ENCODE data around the gene BCAS4. TPM values are rescaled to one million over a fixed set of nuclear protein-coding genes. Genes with fewer than 3 reads are reported as not detected.

Gene BCAS4
- total RNA-seq, 1 donor from 2014 or later, result 46.7 TPM

GRCh38 chr20:50842821-50843220, 48.0 kb downstream of the BCAS4 start:
- Mint-ChIP-seq H3K27me3 (no peaks in the 10 kb centered on the region), H3K9me3 (no peaks in the 10 kb centered on the region), H3K4me3 (no peak overlapping the region), H3K27ac (peak overlapping the region; percentile 83), H3K4me1 (peaks cover 38% of the 10 kb centered on the region), H3K36me3 (ENCODE audit: low read depth) (peaks cover 60% of the 10 kb centered on the region)
- no peak for DNase-seq
- no peak for ATAC-seq (ENCODE audit: low read depth)
- ChIA-PET POLR2A (interaction anchor here (1.1 to 2.0 kb wide), 3 partner anchors 21 to 88 kb away, joined by 4 to 5 read pairs (median 4); partner anchors contain the start of genes ADNP and BCAS4), CTCF (no interaction called here)
- TF ChIP-seq CTCF (IDR thresholded peaks at IDR 0.05), result no peak
- intact Hi-C loops (cut with micrococcal nuclease), result no loop called here

- intact Hi-C loops (cut with micrococcal nuclease), result loop anchor here (1.0 to 2.0 kb wide), 3 partner anchors 15 to 49 kb away; no protein-coding TSS in a partner anchor
- H3K36me3 Mint-ChIP-seq (ENCODE audit: low read depth), result peaks cover 61% of the 10 kb centered on the region
- CTCF ChIA-PET, result interaction anchor here (1.1 kb wide), 1 partner anchor 49 kb away, joined by 5 read pairs; the partner anchor contains the start of gene BCAS4
- peak overlapping the region; percentile 83 for H3K27ac Mint-ChIP-seq
- POLR2A ChIA-PET, result interaction anchor here (1.1 to 1.3 kb wide), 4 partner anchors 22 to 87 kb away, joined by 3 to 9 read pairs (median 4); partner anchors contain the start of genes ADNP and BCAS4
- TF ChIP-seq CTCF (IDR thresholded peaks at IDR 0.05), result no peak
- DNase-seq, result no peak
- H3K9me3 Mint-ChIP-seq, result no peaks in the 10 kb centered on the region
- ATAC-seq (ENCODE audit: low read depth), result no peak
- H3K4me3 Mint-ChIP-seq, result no peak overlapping the region
- H3K27me3 Mint-ChIP-seq, result no peaks in the 10 kb centered on the region
- peaks cover 40% of the 10 kb centered on the region for H3K4me1 Mint-ChIP-seq
Measured at GRCh38 chr20:50843331-50844276, 48.7 kb downstream of the BCAS4 start.

- Mint-ChIP-seq H3K4me3 (no peak overlapping the region), H3K27me3 (no peaks in the 10 kb centered on the region), H3K9me3 (no peaks in the 10 kb centered on the region), H3K36me3 (ENCODE audit: low read depth) (peaks cover 67% of the 10 kb centered on the region), H3K27ac (peak overlapping the region; percentile 83), H3K4me1 (peaks cover 47% of the 10 kb centered on the region)
- ATAC-seq (ENCODE audit: low read depth) (peak; percentile 91), DNase-seq (peak; percentile 28)
- POLR2A ChIA-PET, result interaction anchor here (1.0 to 1.3 kb wide), 5 partner anchors 23 to 85 kb away, joined by 3 to 9 read pairs (median 4); partner anchors contain the start of gene BCAS4
- intact Hi-C loops (cut with micrococcal nuclease), result loop anchor here (1.0 to 2.0 kb wide), 3 partner anchors 14 to 50 kb away; no protein-coding TSS in a partner anchor
- TF ChIP-seq CTCF (IDR thresholded peaks at IDR 0.05), result no peak
- CTCF ChIA-PET, result interaction anchor here (0.7 to 1.3 kb wide), 4 partner anchors 23 to 50 kb away, joined by 3 to 5 read pairs (median 4); partner anchors contain the start of gene BCAS4
Measured at GRCh38 chr20:50844430-50845100, 49.7 kb downstream of the BCAS4 start.

GRCh38 chr20:50845566-50846215, 50.8 kb downstream of the BCAS4 start:
- Mint-ChIP-seq H3K36me3 (ENCODE audit: low read depth) (peaks cover 62% of the 10 kb centered on the region), H3K27me3 (no peaks in the 10 kb centered on the region)
- ATAC-seq (ENCODE audit: low read depth), result no peak

More at GRCh38 chr20:50845566-50846215, 50.8 kb downstream of the BCAS4 start:
- Mint-ChIP-seq H3K4me3 (no peak overlapping the region), H3K4me1 (peaks cover 54% of the 10 kb centered on the region), H3K9me3 (no peaks in the 10 kb centered on the region), H3K27ac (no peak overlapping the region)
- TF ChIP-seq CTCF (IDR thresholded peaks at IDR 0.05), result no peak
- DNase-seq, result no peak
- intact Hi-C loops (cut with micrococcal nuclease), result loop anchor here (2.0 kb wide), 1 partner anchor 13 kb away; no protein-coding TSS in a partner anchor
- CTCF ChIA-PET, result interaction anchor here (0.7 to 1.3 kb wide), 2 partner anchors 24 to 51 kb away, joined by 4 to 5 read pairs; partner anchors contain the start of gene BCAS4
- POLR2A ChIA-PET, result interaction anchor here (0.5 to 1.0 kb wide), 3 partner anchors 51 to 83 kb away, joined by 3 to 6 read pairs (median 4); partner anchors contain the start of gene BCAS4
